Suprapubic skin (tissue), 4 donors: ENCODE results near the gene HTATIP2. TPM values are rescaled to one million over a fixed set of nuclear protein-coding genes. Genes with fewer than 3 reads are reported as not detected.

Experiments
- DNase-seq, 2 donors: peaks; one replicate each; pipeline ENCODE4 v3.0.0-alpha.2; 2019; ENCODE audit warnings: low spot score in 2 of 2
- H3K27ac ChIP-seq: fragments of 200-600 bp; sonication (generic); one replicate; pipeline ENCODE4 v1.5.1; 2019
- H3K27me3 ChIP-seq: fragments of 200-600 bp; sonication (generic); one replicate; pipeline ENCODE4 v1.5.1; 2019
- H3K36me3 ChIP-seq: fragments of 200-600 bp; sonication (generic); one replicate; pipeline ENCODE4 v1.5.1; 2019
- H3K4me1 ChIP-seq: fragments of 200-600 bp; sonication (generic); one replicate; pipeline ENCODE4 v1.5.1; 2019
- H3K4me3 ChIP-seq: fragments of 200-600 bp; sonication (generic); one replicate; pipeline ENCODE4 v1.5.1; 2019; ENCODE audit warnings: mild to moderate bottlenecking
- H3K9me3 ChIP-seq: fragments of 200-600 bp; sonication (generic); one replicate; pipeline ENCODE4 v1.5.1; 2019
- EP300 ChIP-seq: sonication (generic); formaldehyde crosslinking; IDR thresholded peaks from one replicate; pipeline ENCODE4 v1.6.1; 2017; ENCODE audit warnings: antibody characterized with exemption
- POLR2A ChIP-seq, 2 donors: fragments of 450-650 bp; IDR thresholded peaks; one replicate each; pipeline ENCODE4 v1.6.1; 2017; ENCODE audit warnings: antibody characterized with exemption in 2 of 2, mild to moderate bottlenecking in 2 of 2, moderate library complexity in 2 of 2
- POLR2AphosphoS5 ChIP-seq, 3 donors: sonication (generic); formaldehyde crosslinking; IDR thresholded peaks; one replicate each; pipeline ENCODE4 v1.6.1; 2017; ENCODE audit warnings: antibody characterized with exemption in 3 of 3
- WGBS: methylation state at CpG from one replicate; pipeline ENCODE4 v1.1.5; 2018; 5-methylcytosine and 5-hydroxymethylcytosine counted together
- total RNA-seq, 4 donors: library from RNA; depleted of rRNA; stranded (reverse); fragments of >200 nt; gene quantifications; one replicate each; pipeline ENCODE4 v1.1.0, GENCODE V29; 2016
- TF ChIP-seq, protein P1 (sequence below), 2 donors: fragments of 200-600 bp in 1 of 2; fragments of 450-650 bp in 1 of 2; sonication (generic) in 1 of 2; IDR thresholded peaks; one replicate each; pipeline ENCODE4 v1.5.1; 2016 to 2019; ENCODE audit warnings: antibody characterized with exemption in 2 of 2, mild to moderate bottlenecking in 1 of 2, moderate library complexity in 1 of 2

HTATIP2 gene
- total RNA-seq, 4 donors from 2014 or later, result 24.9 to 67.6 (median 46.4) TPM

DNA sequence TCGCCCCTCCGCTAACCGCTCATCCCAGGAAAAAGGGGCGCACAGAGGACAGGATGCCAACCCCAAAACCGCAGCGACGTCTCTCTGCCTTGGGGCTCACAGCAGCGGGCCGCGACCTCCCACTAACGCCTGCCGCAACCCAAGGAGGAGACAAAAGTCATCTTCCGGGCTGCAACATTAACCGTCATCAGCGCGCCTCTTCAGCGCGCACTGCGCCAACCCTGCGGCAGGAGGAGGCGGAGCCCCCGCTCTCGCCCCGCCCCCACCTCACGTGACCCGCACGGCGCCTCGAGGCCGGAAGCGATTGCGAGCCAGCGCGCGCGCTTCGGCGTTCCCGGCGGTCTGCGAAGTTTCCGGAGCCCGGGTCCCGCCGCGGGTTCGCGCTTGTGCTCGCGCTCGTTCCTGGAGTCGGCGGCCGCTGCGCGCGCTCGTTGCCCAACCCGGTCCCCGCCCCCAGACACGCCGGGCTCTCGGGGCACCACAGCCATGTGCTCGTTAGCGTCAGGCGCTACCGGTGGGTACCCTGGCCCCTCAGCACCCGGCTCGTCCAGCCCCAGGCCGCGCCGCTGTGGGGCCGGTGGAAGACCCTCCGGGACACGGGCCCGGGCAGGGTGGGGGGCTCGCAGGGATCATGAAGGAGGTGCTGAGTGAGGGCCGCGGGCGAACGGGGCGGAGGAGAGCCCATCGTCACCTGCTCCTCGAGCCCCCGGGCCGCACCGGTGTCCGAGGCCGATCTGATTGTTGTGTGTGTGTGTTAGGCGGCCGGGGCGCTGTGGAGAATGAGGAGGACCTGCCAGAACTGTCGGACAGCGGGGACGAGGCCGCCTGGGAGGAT lies 24.0 kb downstream of the HTATIP2 start, which contains the start of gene PRMT3:
Gene PRMT3 (plus strand): TSS at position 456 of the 835 bp plus-strand sequence. CDS start 31 bp downstream, at position 487.
- H3K27me3 ChIP-seq, result no peaks in the 10 kb centered on the region
- H3K4me1 ChIP-seq, result peaks cover 23% of the 10 kb centered on the region
- H3K27ac ChIP-seq, result peak within 1 kb of the TSS; percentile 87
- H3K36me3 ChIP-seq, result peaks cover 12% of the 10 kb centered on the region
- peak within 1 kb of the TSS; percentile 89 for H3K4me3 ChIP-seq
- peak; percentile 96 for DNase-seq
- WGBS, result 0% methylated on average over 6 of the region's 96 CpGs
- TF ChIP-seq POLR2AphosphoS5 (IDR thresholded peaks at IDR 0.05) (peak; percentile 1 to 62 (median 38)), EP300 (no peak), POLR2A (IDR thresholded peaks at IDR 0.05) (peak in 1 of 2 donors; percentile 75)
- TF ChIP-seq, protein P1, sequence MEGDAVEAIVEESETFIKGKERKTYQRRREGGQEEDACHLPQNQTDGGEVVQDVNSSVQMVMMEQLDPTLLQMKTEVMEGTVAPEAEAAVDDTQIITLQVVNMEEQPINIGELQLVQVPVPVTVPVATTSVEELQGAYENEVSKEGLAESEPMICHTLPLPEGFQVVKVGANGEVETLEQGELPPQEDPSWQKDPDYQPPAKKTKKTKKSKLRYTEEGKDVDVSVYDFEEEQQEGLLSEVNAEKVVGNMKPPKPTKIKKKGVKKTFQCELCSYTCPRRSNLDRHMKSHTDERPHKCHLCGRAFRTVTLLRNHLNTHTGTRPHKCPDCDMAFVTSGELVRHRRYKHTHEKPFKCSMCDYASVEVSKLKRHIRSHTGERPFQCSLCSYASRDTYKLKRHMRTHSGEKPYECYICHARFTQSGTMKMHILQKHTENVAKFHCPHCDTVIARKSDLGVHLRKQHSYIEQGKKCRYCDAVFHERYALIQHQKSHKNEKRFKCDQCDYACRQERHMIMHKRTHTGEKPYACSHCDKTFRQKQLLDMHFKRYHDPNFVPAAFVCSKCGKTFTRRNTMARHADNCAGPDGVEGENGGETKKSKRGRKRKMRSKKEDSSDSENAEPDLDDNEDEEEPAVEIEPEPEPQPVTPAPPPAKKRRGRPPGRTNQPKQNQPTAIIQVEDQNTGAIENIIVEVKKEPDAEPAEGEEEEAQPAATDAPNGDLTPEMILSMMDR (IDR thresholded peaks at IDR 0.05), result peak; percentile 32 to 91
- no peaks in the 10 kb centered on the region for H3K9me3 ChIP-seq

DNA sequence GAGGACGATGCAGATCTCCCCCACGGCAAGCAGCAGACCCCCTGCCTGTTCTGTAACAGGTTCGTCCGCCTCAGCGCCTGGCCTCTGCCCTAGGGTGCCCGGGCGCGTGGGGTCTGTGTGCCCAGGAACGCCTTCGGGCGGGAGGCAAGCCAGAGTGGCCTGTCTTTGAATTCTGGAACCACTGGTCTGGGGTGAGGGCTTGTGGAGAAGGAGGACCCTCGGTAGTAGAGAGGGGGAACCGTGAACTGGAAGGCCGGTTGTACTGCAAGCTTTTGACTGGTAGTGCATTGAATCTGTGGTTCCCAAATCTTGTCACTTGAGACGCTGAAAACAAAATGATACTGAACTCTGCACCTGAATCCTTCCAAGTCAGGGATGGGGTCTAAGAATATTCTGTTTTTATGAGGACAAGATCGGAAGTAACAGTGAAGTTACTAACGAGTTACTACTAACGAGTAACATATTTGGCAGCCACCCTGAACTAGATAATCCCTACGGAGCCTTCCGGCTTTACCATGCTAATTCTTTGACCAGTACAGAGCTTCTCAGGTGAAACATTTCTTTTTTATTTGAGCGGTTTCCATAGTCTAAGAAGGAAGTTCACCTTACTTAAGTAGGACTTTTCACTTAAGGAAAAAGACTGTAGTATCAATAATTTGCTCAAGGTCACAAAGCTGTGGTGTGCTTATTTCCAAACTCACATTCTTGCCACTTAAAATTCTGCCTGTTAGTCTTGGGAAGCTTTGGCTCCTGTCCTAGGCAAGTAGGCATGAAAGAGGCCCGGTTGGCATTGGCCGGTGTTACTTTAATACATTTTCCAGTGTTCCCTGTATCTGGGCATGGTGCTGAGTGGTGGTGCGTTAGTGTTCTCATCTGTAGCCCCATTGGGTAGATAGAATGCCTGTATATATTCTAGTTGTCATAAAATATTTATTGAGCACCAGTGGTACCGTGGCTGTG lies 24.9 kb downstream of the HTATIP2 start:
- H3K27ac ChIP-seq, result peak overlapping the region; percentile 87
- peaks cover 15% of the 10 kb centered on the region for H3K36me3 ChIP-seq
- H3K27me3 ChIP-seq, result no peaks in the 10 kb centered on the region
- H3K4me1 ChIP-seq, result peaks cover 23% of the 10 kb centered on the region
- no peak for TF ChIP-seq POLR2AphosphoS5 (IDR thresholded peaks at IDR 0.05)
- TF ChIP-seq POLR2A (IDR thresholded peaks at IDR 0.05), result no peak
- TF ChIP-seq, protein P1 (IDR thresholded peaks at IDR 0.05), result no peak
- TF ChIP-seq EP300, result no peak
- no peaks in the 10 kb centered on the region for H3K9me3 ChIP-seq
- DNase-seq, result peak in 1 of 2 donors; percentile 81
- H3K4me3 ChIP-seq, result peak overlapping the region; percentile 89
- WGBS, result 11% methylated on average over 18 of the region's 25 CpGs

DNA sequence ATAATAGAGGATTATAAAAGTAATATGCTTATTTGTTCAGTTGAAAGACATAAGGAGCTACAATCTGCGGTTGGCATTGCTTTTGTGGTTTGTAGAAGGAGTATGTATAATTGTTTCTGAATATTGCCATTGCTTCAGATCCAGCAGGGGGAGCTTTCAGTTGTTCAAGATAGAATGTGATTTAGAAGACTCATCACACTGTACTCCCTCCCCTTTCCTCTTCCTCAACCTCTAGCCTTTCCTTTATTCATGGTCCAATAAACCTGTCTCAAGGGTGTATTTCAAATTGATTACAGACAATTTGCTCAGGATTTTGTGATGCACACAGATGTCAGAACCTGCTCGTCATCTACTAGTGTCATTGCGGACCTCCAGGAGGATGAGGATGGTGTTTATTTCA lies 33.8 kb downstream of the HTATIP2 start:
- WGBS, result 79% methylated on average over 3 of the region's 3 CpGs
- Histone ChIP-seq H3K27me3 (no peaks in the 10 kb centered on the region), H3K4me3 (no peak overlapping the region), H3K9me3 (no peaks in the 10 kb centered on the region), H3K36me3 (peaks cover 49% of the 10 kb centered on the region), H3K4me1 (no peaks in the 10 kb centered on the region), H3K27ac (no peak overlapping the region)
- DNase-seq, result no peak
- TF ChIP-seq POLR2AphosphoS5 (IDR thresholded peaks at IDR 0.05) (no peak), EP300 (no peak), POLR2A (IDR thresholded peaks at IDR 0.05) (no peak)
- TF ChIP-seq, protein P1 (IDR thresholded peaks at IDR 0.05), result peak; percentile 15 to 41

DNA sequence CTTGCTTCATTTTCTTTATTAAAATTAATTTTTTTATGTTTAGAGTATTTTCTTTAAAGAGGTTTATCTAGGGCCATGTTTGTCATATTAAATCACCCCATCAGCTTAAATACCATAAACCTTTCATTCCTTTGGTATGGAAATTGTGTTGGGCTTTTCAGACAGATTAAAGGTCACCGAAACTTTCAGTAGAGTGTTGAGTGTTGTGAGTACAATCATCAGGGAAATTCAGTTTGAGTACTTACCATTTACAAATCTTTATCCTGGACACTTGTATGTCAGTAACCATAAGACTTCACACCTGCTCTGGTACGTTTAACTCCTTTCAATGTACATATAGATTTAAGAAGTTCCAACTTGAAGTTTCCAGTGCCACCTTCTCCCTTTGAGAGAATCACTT lies 36.0 kb downstream of the HTATIP2 start:
- no peaks in the 10 kb centered on the region for H3K27me3 ChIP-seq
- 82% methylated on average over 2 of the region's 2 CpGs for WGBS
- no peak for DNase-seq
- peaks cover 53% of the 10 kb centered on the region for H3K36me3 ChIP-seq
- TF ChIP-seq, protein P1 (IDR thresholded peaks at IDR 0.05), result no peak
- TF ChIP-seq POLR2AphosphoS5 (IDR thresholded peaks at IDR 0.05), result no peak
- no peak for TF ChIP-seq POLR2A (IDR thresholded peaks at IDR 0.05)
- TF ChIP-seq EP300, result no peak
- H3K9me3 ChIP-seq, result no peaks in the 10 kb centered on the region
- H3K27ac ChIP-seq, result no peak overlapping the region
- no peak overlapping the region for H3K4me3 ChIP-seq
- no peaks in the 10 kb centered on the region for H3K4me1 ChIP-seq
